ENCODE measurements around the gene RABAC1. TPM values are rescaled to one million over a fixed set of nuclear protein-coding genes. Genes with fewer than 3 reads are reported as not detected.

Gene RABAC1
- total RNA-seq, 1 experiment from 2014 or later = 94.0 TPM

GRCh38 chr19:41920882-41921576, 38.1 kb downstream of the RABAC1 start:
- Histone ChIP-seq H3K23me2 (ENCODE audit: insufficient read length, low read depth, low read length, poor library complexity, severe bottlenecking) (no peaks in the 10 kb centered on the region), H3T11ph (ENCODE audit: low read length) (no peak overlapping the region), H3K9ac (ENCODE audit: extremely low read depth, insufficient read length, low read length) (no peak overlapping the region), H3K14ac (ENCODE audit: insufficient read depth, low read length) (no peak overlapping the region), H3K79me1 (ENCODE audit: insufficient read depth, low read depth, low read length, poor library complexity, severe bottlenecking) (no peaks in the 10 kb centered on the region), H4K8ac (replicated peaks; ENCODE audit: insufficient read length, low read depth, low read length) (no peak overlapping the region), H4K91ac (ENCODE audit: insufficient read length, low read depth, low read length) (no peak overlapping the region), H2AFZ (ENCODE audit: low read length) (no peak overlapping the region), H4K20me1 (ENCODE audit: control insufficient read depth, insufficient read depth, insufficient read length) (peaks cover 5% of the 10 kb centered on the region), H3K56ac (ENCODE audit: insufficient read length, low read depth, low read length) (no peak overlapping the region), H3K27me3 (ENCODE audit: insufficient read depth, low read length) (peaks cover 93% of the 10 kb centered on the region), H3K9me3 (ENCODE audit: control insufficient read depth, low read depth, low read length) (no peaks in the 10 kb centered on the region), H2BK12ac (ENCODE audit: insufficient read length, low read depth, low read length) (no peak overlapping the region), H3K4me2 (ENCODE audit: insufficient read depth, insufficient read length, low read length) (no peak overlapping the region), H3K18ac (ENCODE audit: insufficient read length, low read depth, low read length) (no peak overlapping the region), H2BK5ac (ENCODE audit: insufficient read length, low read length) (no peak overlapping the region), H4K5ac (ENCODE audit: insufficient read length, low read depth, low read length) (no peak overlapping the region), H2BK120ac (ENCODE audit: low read depth, low read length, poor library complexity, severe bottlenecking) (no peak overlapping the region), H3K23ac (ENCODE audit: insufficient read length, low read depth, low read length) (no peak overlapping the region), H2AK5ac (ENCODE audit: insufficient read length, low read length) (no peak overlapping the region), H3K4ac (ENCODE audit: low read depth, low read length) (no peak overlapping the region), H3K4me1 (ENCODE audit: insufficient read depth, low read length) (no peaks in the 10 kb centered on the region; the same call in 1 of the 2 replicates), H2BK20ac (ENCODE audit: low read depth, low read length, poor library complexity, severe bottlenecking) (no peak overlapping the region), H2BK15ac (ENCODE audit: low read depth, low read length) (no peak overlapping the region), H3K27ac (ENCODE audit: insufficient read length, low read depth, low read length) (no peak overlapping the region), H3K79me2 (ENCODE audit: insufficient read depth, low read length) (no peaks in the 10 kb centered on the region)
- Mint-ChIP-seq H3K27ac (no peak overlapping the region), H3K27me3 (ENCODE audit: low read depth) (peaks cover 16% of the 10 kb centered on the region), H3K4me1 (peaks cover 0 to 14% of the 10 kb centered on the region in 2 experiments; a peak in 2 of 4 replicates), H3K36me3 (ENCODE audit: insufficient read depth in 1 of 3, low read depth in 3 of 3) (no peaks in the 10 kb centered on the region), H3K9me3 (no peaks in the 10 kb centered on the region; a peak in 2 of 5 replicates), H3K4me3 (peak overlapping the region in 1 of 2 experiments; percentile 55; a peak in 3 of 5 replicates)
- no peak for TF ChIP-seq CTCF (conservative IDR thresholded peaks at IDR 0.05)
- DNase-seq = no peak
- no CpG with 5 or more reads among the region's 26 CpGs for WGBS (ENCODE audit: extremely low coverage, insufficient read length, low lambda C conversion rate)
